Activated gamma-delta T cell treated with Interleukin-2 at 50 U/mL for 16 hours (primary cell): Measurements from ENCODE around the gene SDHD.
"Not testable (repeated sequence)": the region's sequence is repeated elsewhere in the genome, so short reads cannot be mapped to it uniquely, and the experiment has no call there.

Source experiments
- DNase-seq: peaks from one replicate; pipeline ENCODE4 v3.0.0-alpha.2; 2020

The SDHD gene

GRCh38 chr11:112086422-112087191, at the start of gene SDHD, which contains the start of gene TIMM8B:
TSS of gene SDHD (plus strand) at chr11:112086873. CDS start at chr11:112086908, 35 bp downstream.
TSS of gene TIMM8B (minus strand) at chr11:112086756. CDS start at chr11:112086723, 33 bp downstream.
- DNase-seq, result peak; percentile 94

DNA sequence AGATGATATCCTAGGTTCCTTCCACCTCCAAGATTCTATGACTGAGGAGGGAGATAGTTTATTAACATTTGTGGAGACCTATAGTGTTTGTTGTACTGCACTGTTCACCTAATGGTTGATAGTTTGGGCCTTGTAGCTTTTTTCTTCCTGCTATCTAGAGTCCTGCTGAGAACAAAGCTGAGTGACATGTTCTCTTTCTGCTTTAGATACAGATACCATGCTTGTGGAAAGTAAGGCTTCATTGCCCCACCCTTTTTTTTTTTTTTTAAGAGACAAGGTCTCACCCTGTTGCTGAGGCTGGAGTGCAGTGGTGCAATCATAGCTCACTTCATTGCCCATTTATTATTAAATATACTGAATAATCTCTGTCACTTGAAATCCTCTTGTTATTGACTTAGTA, 49.1 kb upstream of the SDHD start:
- no peak for DNase-seq

DNA sequence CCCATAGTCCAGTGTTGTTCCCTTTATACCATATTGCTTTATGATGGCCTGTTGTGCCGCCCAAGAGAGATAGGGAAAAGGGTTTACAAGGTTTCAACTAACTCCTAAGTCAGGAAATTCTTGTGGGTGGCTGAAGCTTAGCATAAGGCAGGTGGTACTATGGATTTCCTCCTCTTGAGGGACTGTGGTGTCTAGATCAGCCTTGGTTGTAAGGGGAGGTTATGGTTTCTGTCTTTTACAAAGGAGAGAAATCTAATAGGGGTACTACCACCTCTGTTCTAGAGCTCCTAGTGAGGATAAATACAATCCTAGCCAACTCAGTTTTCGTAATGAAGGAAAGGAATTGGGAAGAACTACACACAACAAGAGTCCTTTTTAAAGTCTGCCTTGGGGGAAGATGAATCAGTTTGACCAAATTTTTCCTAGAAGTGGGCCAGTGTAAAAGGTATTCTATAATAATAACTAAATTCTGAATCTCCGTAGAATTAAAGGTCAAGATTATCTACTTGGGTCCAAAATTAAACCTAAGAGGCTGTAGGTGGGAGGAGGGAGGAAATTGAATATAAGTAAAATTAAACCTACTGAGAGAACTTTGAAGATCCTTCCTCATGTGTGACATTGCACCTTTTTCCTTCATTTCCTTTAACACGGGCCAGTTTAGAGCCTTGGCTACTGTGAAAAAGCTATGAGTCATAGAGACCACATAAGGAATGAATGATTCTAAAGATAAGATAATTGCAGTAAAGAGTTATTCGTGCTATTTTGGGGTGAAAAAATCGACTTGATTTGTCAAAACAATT, 44.3 kb upstream of the SDHD start:
- DNase-seq, result no peak

- DNase-seq, result no peak
Observed at GRCh38 chr11:112042961-112043304, 43.7 kb upstream of the SDHD start.

- DNase-seq, result no peak
Observed at GRCh38 chr11:112044961-112045360, 41.7 kb upstream of the SDHD start.

DNA sequence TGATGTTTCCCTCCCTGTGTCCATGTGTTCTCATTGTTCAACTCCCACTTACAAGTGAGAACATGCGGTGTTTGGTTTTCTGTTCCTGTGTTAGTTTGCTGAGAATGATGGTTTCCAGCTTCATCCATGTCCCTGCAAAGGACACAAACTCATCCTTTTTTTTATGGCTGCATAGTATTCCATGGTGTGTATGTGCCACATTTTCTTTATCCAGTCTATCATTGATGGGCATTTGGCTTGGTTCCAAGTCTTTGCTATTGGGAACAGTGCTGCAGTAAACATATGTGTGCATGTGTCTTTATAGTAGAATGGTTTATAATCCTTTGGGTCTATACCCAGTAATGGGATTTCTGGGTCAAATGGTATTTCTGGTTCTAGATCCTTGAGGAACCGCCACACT, 40.0 kb upstream of the SDHD start:
- not testable (repeated sequence) for DNase-seq

- DNase-seq, result not testable (repeated sequence)
Observed at GRCh38 chr11:112048256-112048655, 38.4 kb upstream of the SDHD start.

- DNase-seq, result no peak
Observed at GRCh38 chr11:112049777-112050176, 36.9 kb upstream of the SDHD start.

- DNase-seq, result no peak
Observed at GRCh38 chr11:112050721-112051120, 36.0 kb upstream of the SDHD start.

GRCh38 chr11:112051768-112052167, 34.9 kb upstream of the SDHD start:
- no peak for DNase-seq

DNA sequence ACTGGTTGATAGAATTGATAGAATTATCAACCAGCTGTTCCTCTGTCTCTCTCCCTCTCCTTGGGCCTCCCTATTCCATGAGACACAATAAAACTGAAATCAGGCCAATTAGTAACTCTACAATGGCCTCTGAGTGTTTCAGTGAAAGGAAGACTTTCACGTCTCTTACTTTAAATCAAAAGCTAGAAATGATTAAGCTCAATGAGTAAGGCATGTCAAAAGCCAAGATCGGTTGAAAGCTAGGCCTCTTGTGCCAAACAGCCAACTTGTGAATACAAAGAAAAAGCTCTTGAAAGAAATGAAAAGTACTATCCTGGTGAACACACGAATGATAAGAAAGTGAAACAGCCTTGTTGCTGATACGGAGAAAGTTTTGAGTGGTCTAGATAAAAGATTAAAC, 29.5 kb upstream of the SDHD start:
- DNase-seq, result no peak

GRCh38 chr11:112058103-112058502, 28.6 kb upstream of the SDHD start:
- DNase-seq, result no peak

GRCh38 chr11:112062923-112063322, 23.8 kb upstream of the SDHD start:
- no peak for DNase-seq

DNA sequence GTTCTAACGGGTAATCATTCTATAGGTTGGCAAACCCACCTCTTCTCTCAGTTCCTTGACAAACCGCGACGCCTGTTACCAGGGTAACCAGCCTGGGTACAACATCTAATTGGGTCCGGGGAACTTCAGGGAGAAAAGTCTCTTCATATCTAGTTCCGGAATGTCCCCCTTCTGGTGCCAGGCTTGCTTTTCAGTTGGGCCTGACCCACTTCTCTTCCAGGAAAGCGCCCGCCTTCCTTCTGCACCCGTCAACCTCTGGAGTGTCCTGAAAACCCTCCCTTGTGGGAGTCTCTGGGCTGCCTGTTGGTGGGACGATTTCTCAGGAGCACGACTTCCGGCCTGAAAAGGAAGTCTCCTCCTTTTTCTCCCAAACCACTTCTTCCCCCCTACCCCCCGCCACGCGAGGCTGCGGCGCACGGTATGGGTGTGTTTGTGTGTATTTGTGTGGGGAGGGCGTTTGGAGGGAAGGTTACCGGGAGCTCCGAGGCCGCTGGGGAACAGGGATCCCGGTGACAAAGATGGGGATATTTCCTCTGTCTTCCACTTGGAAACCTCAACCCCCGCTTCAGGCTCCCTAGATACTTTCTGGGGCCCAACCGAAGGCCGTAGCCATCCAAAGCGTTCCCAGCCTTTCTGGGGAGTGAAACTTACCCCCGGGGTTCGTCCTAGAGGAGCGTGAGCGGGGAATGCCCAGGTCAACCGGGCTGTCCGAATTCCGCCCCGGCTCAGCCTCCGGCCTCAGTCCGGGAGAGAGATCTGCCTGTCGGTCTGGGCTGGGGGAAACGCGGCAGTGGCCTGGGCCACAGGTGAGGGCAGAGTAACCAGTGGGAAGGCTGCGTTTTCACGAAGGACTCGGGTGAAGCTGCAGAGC, 12.5 kb upstream of the SDHD start, which contains the start of the genes NKAPD1 and PIH1D2:
NKAPD1 (plus strand) TSS at position 359 of the 871 bp plus-strand sequence. CDS start 1,276 bp downstream, outside the sequence.
PIH1D2 (minus strand) TSS at position 77 of the 871 bp plus-strand sequence. CDS start 843 bp downstream, outside the sequence.
- peak; percentile 76 for DNase-seq

DNA sequence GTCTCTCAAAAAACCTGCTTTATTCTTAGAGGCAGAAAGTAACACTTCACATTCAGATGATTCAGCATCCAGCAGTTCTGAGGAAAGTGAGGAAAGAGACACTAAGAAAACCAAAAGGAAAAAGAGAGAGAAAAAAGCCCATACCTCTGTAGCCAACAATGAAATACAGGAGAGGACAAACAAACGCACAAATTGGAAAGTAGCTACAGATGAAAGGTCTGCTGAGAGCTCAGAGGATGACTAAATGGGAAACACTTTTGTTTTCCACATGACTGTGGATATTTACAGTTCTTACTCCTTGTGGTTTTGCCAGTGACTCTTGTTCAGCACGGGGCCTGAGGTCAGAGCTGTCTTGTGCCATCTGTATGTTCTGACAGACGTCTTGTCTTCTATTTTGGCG, 3.9 kb upstream of the SDHD start:
- no peak for DNase-seq

- no peak for DNase-seq
Observed at GRCh38 chr11:112085822-112086421, 751 bp upstream of the SDHD start.

- no peak for DNase-seq
Observed at GRCh38 chr11:112087212-112087611, 539 bp downstream of the SDHD start.

- DNase-seq, result not testable (repeated sequence)
Observed at GRCh38 chr11:112095302-112095701, 8.6 kb downstream of the SDHD start.

DNA sequence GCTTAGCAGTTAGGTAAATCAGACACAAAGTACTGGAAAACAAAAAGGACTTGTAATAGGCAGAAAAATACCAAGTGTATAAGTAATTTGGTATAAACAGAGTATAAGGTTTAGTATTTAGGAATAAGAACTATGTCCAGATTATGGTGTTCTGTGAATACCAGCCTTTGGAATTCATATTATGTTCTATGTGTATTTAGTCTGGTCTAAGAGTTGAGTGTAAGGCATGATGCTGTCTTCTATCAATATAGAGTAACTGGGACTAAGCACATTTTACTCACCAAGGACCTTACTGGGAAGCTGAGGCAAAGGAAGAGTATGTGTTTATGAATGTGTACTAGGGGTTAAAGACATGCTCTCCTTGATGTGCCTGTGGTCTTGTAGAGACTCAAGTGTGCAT, 9.5 kb downstream of the SDHD start:
- no peak for DNase-seq

DNA sequence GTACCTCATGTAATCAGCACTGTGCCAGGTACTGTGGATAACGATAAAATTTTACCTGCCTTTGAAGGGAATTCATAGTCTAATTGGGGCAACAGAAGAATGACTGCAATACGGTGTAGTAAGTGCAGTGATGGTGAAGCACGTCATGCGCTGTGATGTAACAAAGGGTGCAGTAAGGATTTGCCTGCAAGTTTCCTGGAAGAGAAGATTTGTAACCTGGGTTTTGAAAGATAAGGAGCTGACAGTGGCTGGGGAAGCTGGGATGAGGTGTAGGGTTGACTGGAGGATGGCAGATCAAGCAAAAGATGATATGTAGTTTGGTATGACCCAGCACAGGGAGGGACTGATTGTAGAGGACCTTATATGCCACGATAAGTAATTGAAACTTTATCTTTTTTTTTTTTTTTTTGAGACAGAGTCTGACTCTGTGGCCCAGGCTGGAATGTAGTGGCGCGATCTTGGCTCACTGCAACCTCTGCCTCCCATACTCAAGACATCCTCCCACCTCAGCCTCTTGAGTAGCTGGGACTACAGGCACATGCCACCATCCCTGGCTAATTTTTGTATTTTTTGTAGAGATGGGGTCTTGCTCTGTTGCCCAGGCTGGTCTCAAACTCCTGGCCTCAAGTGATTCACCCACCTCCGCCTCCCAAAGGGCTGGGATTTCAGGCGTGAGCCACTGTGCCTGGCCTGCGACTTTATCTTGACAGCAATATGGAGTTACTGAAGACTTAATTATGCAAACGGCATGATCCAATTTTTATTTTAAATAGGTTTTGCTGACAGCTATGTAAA, 11.3 kb downstream of the SDHD start:
- DNase-seq, result no peak

GRCh38 chr11:112100462-112100861, 13.8 kb downstream of the SDHD start:
- DNase-seq, result no peak

GRCh38 chr11:112103446-112103845, 16.8 kb downstream of the SDHD start:
- no peak for DNase-seq
